K562 (cell line): ENCODE results near the gene DGCR8. TPM values are rescaled to one million over a fixed set of nuclear protein-coding genes. Genes with fewer than 3 reads are reported as not detected.

Experiments used
- BHLHE40 ChIP-seq: IDR thresholded peaks from 2 replicates; pipeline ENCODE4 v1.6.1; 2011; ENCODE audit warnings: low read length, improper control_type of control experiment
- CEBPG ChIP-seq, 3 experiments: fragments of 200-800 bp in 1 of 3; sonication (Bioruptor generic) in 1 of 3; sonication (generic) in 1 of 3; formaldehyde crosslinking in 1 of 3; IDR thresholded peaks in 2 of 3; conservative IDR thresholded peaks in 1 of 3; 2 replicates each; pipeline versions ENCODE4 v1.6.1 to v1.8.0; 2016 to 2022; ENCODE audit warnings: missing compliant biosample characterization in 2 of 3, missing genetic modification characterization in 2 of 3, mild to moderate bottlenecking in 1 of 3, missing genetic modification reagents in 1 of 3
- CREM ChIP-seq: IDR thresholded peaks from 2 replicates; pipeline ENCODE4 v1.6.1; 2014; ENCODE audit warnings: antibody characterized with exemption, low read depth
- ELF1 ChIP-seq: fragments of 200-800 bp; sonication (Bioruptor generic); IDR thresholded peaks from 2 replicates; pipeline ENCODE4 v1.6.1; 2016; ENCODE audit warnings: missing genetic modification characterization, missing compliant biosample characterization
- GTF2B ChIP-seq: IDR thresholded peaks from 2 replicates; pipeline ENCODE4 v1.6.1; 2011; ENCODE audit not compliant: insufficient read length; ENCODE audit errors: extremely low read depth
- HNRNPUL1 ChIP-seq: fragments of 200-400 bp; formaldehyde crosslinking; IDR thresholded peaks from 2 replicates; pipeline ENCODE4 v1.6.1; 2017; ENCODE audit warnings: low read length
- KDM4B ChIP-seq, 2 experiments: fragments of 450-650 bp in 1 of 2; sonication (generic) in 1 of 2; IDR thresholded peaks; 2 replicates each; pipeline ENCODE4 v1.6.1; 2016 to 2017; ENCODE audit warnings: borderline replicate concordance in 2 of 2, antibody characterized with exemption in 1 of 2, low read depth in 1 of 2, mild to moderate bottlenecking in 1 of 2
- MYC ChIP-seq, 2 experiments: fragments of 250-450 bp in 1 of 2; sonication (Bioruptor Pico) in 1 of 2; IDR thresholded peaks; 2 replicates each; pipeline versions ENCODE4 v1.5.1 to v1.6.1; 2012 to 2021; ENCODE audit warnings: low read depth in 2 of 2, borderline replicate concordance in 1 of 2, improper control_type of control experiment in 1 of 2, low read length in 1 of 2, mild to moderate bottlenecking in 1 of 2, moderate library complexity in 1 of 2
- PCBP2 ChIP-seq: fragments of 200-400 bp; formaldehyde crosslinking; IDR thresholded peaks from 2 replicates; pipeline ENCODE4 v1.6.1; 2018; ENCODE audit warnings: low read length, low read depth, mild to moderate bottlenecking, moderate library complexity; ENCODE audit not compliant: poor library complexity, severe bottlenecking
- RBBP5 ChIP-seq: fragments of 200-600 bp; sonication (generic); IDR thresholded peaks from 2 replicates; pipeline ENCODE4 v1.6.1; 2012; ENCODE audit warnings: borderline replicate concordance, mild to moderate bottlenecking, low read length, control low read depth, inconsistent platforms; ENCODE audit not compliant: insufficient read depth, poor library complexity, severe bottlenecking
- SIRT6 ChIP-seq: IDR thresholded peaks from one replicate; pipeline ENCODE4 v1.6.1; 2012; ENCODE audit warnings: low read depth, mild to moderate bottlenecking, control low read depth, inconsistent platforms, low read length, moderate library complexity
- SMAD1 ChIP-seq: fragments of 150-350 bp; IDR thresholded peaks from 2 replicates; pipeline ENCODE4 v1.6.1; 2014; ENCODE audit warnings: low read length, low read depth; ENCODE audit not compliant: partially characterized antibody
- SMAD3 ChIP-seq: fragments of 450-650 bp; formaldehyde crosslinking; conservative IDR thresholded peaks from 2 replicates; pipeline ENCODE4 v1.4.0; 2020; ENCODE audit warnings: mild to moderate bottlenecking
- YY1 ChIP-seq, 3 experiments: IDR thresholded peaks; 2 replicates each; pipeline ENCODE4 v1.6.1; 2011; ENCODE audit warnings: low read length in 2 of 3, mild to moderate bottlenecking in 2 of 3, moderate library complexity in 2 of 3, borderline replicate concordance in 1 of 3, control low read depth in 1 of 3, low read depth in 1 of 3; ENCODE audit not compliant: insufficient read depth in 3 of 3, insufficient replicate concordance in 2 of 3, control insufficient read depth in 1 of 3, insufficient read length in 1 of 3; ENCODE audit errors: extremely low read depth in 1 of 3
- ZFP1 ChIP-seq: fragments of 450-650 bp; formaldehyde crosslinking; IDR thresholded peaks from 2 replicates; pipeline ENCODE4 v1.4.0; 2020; ENCODE audit warnings: mild to moderate bottlenecking, mixed read lengths
- ZFPM2 ChIP-seq: fragments of 250-450 bp; sonication (Bioruptor Pico); IDR thresholded peaks from 2 replicates; pipeline ENCODE4 v1.5.1; 2022; ENCODE audit warnings: mild to moderate bottlenecking
- ZMIZ1 ChIP-seq, 2 experiments: fragments of 150-350 bp in 1 of 2; IDR thresholded peaks; 2 replicates each; pipeline ENCODE4 v1.6.1; 2012 to 2016; ENCODE audit warnings: low read depth in 2 of 2, low read length in 2 of 2, mild to moderate bottlenecking in 1 of 2, moderate library complexity in 1 of 2
- ZNF354B ChIP-seq: fragments of 250-450 bp; sonication (Bioruptor Pico); IDR thresholded peaks from 2 replicates; pipeline ENCODE4 v1.4.0; 2020
- polyA plus RNA-seq, 8 experiments: library from polyadenylated mRNA; depleted of rRNA in 4 of 8; stranded (reverse) in 5 of 8; unstranded in 3 of 8; fragments of >200 nt; fragmentation: Nextera tagmentation in 2 of 8; fragmentation: Illumina TruSeq in 1 of 8; extraction: Ambion mirVana in 2 of 8; extraction: Trizol in 1 of 8; gene quantifications; 2 replicates each; pipeline versions ENCODE4 v1.2.1 to v1.2.3, GENCODE V29; 2011 to 2014; ENCODE audit warnings: inconsistent platforms in 1 of 8, missing spikeins in 1 of 8
- total RNA-seq, 7 experiments: library from RNA; depleted of rRNA in 6 of 7; stranded (reverse); fragments of >200 nt in 6 of 7; fragmentation: Illumina TruSeq in 2 of 7; extraction: Trizol in 2 of 7; gene quantifications; 2 replicates each; pipeline versions ENCODE4 v1.2.1 to v1.2.3, GENCODE V29; 2011 to 2021; ENCODE audit warnings: low replicate concordance in 1 of 7
- TF ChIP-seq, protein P1 (sequence below): fragments of 250-450 bp; sonication (Bioruptor Pico); IDR thresholded peaks from 2 replicates; pipeline ENCODE4 v1.8.0; 2021; ENCODE audit warnings: borderline replicate concordance, mild to moderate bottlenecking, moderate library complexity; ENCODE audit not compliant: poor library complexity, severe bottlenecking

DGCR8 gene
- total and polyA plus RNA-seq, 9 of the 15 experiments (the other 6 are each of a cell fraction or from before 2014, with no cell fraction given): 5.9 to 144 (median 80.1) TPM

GRCh38 chr22:20128902-20129746, 49.1 kb downstream of the DGCR8 start (continued):
- peak in 1 of 2 experiments; percentile 69; a peak in 2 of 4 replicates for TF ChIP-seq ZMIZ1 (IDR thresholded peaks at IDR 0.05; ENCODE audit: low read depth in 2 of 2, low read length in 2 of 2)
- TF ChIP-seq ZFP1 (CRISPR knock-in tag): no peak
- peak; percentile 77 for TF ChIP-seq MYC (IDR thresholded peaks at IDR 0.05; ENCODE audit: low read depth, low read length)
- TF ChIP-seq MYC (CRISPR knock-in tag; IDR thresholded peaks at IDR 0.05; ENCODE audit: borderline replicate concordance, low read depth): peak; percentile 37; the same call in 1 of the 2 replicates
- TF ChIP-seq HNRNPUL1: peak; percentile 97
- TF ChIP-seq, protein P1, sequence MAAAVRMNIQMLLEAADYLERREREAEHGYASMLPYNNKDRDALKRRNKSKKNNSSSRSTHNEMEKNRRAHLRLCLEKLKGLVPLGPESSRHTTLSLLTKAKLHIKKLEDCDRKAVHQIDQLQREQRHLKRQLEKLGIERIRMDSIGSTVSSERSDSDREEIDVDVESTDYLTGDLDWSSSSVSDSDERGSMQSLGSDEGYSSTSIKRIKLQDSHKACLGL (CRISPR knock-in tag): no peak
- no peak for TF ChIP-seq PCBP2
- TF ChIP-seq CREM: peak; percentile 84
- no peak for TF ChIP-seq CEBPG (CRISPR knock-in tag; IDR thresholded peaks at IDR 0.05)
- no peak for TF ChIP-seq CEBPG (tag; conservative IDR thresholded peaks at IDR 0.05 in 1 of 2, IDR thresholded peaks at IDR 0.05 in 1 of 2)
- peak; percentile 74; the same call in 1 of the 2 replicates for TF ChIP-seq BHLHE40
- TF ChIP-seq ZNF354B: no peak
- TF ChIP-seq ELF1: no peak
- TF ChIP-seq ZFPM2: 0 out of 2 replicates have a peak, but pooled peaks have one; percentile 16
- no peak for TF ChIP-seq SIRT6
- TF ChIP-seq SMAD1: no peak
- TF ChIP-seq SMAD3 (CRISPR knock-in tag): no peak
- no peak for TF ChIP-seq GTF2B
- TF ChIP-seq KDM4B (IDR thresholded peaks at IDR 0.05; ENCODE audit: borderline replicate concordance in 2 of 2, low read depth in 1 of 2): peak in 1 of 2 experiments; percentile 59; a peak in 1 of 4 replicates
- peak in 2 of 3 experiments; percentile 12 to 37 for TF ChIP-seq YY1 (IDR thresholded peaks at IDR 0.05; ENCODE audit: borderline replicate concordance in 1 of 3, control insufficient read depth in 1 of 3, extremely low read depth in 1 of 3, insufficient read depth in 3 of 3, insufficient read length in 1 of 3, insufficient replicate concordance in 2 of 3, low read depth in 1 of 3, low read length in 2 of 3)
- TF ChIP-seq RBBP5: peak; percentile 63
